Smooth muscle cell (in vitro differentiated cells): Measurements from ENCODE around the gene DOCK2. TPM values are rescaled to one million over a fixed set of nuclear protein-coding genes. Genes with fewer than 3 reads are reported as not detected.

ENCODE experiments used
- DNase-seq: peaks from one replicate; lab custom pipeline; 2025; ENCODE audit not compliant: unreplicated experiment; lab: John Stamatoyannopoulos, UW
- H2AFZ ChIP-seq: fragments of 200-600 bp; sonication (generic); 2 replicates; pipeline ENCODE4 v1.6.0; 2016; ENCODE audit warnings: antibody characterized with exemption, low read depth, mild to moderate bottlenecking
- H3F3A ChIP-seq: fragments of 200-600 bp; sonication (generic); 2 replicates; pipeline ENCODE4 v1.6.0; 2017; ENCODE audit warnings: antibody characterized with exemption, low read depth
- H3K27ac ChIP-seq: fragments of 200-600 bp; sonication (generic); 2 replicates; pipeline ENCODE4 v1.5.1; 2016; ENCODE audit warnings: low read depth, mild to moderate bottlenecking
- H3K27me3 ChIP-seq: fragments of 200-600 bp; sonication (generic); 2 replicates; pipeline ENCODE4 v1.6.1; 2016; ENCODE audit warnings: low read depth, mild to moderate bottlenecking
- H3K36me3 ChIP-seq: fragments of 200-600 bp; sonication (generic); 2 replicates; pipeline ENCODE4 v1.5.1; 2016; ENCODE audit warnings: low read depth
- H3K4me1 ChIP-seq: fragments of 200-600 bp; sonication (generic); 2 replicates; pipeline ENCODE4 v1.5.1; 2016; ENCODE audit warnings: low read depth
- H3K4me2 ChIP-seq: fragments of 200-600 bp; sonication (generic); 2 replicates; pipeline ENCODE4 v1.6.0; 2016; ENCODE audit warnings: mild to moderate bottlenecking
- H3K4me3 ChIP-seq: fragments of 200-600 bp; sonication (generic); 2 replicates; pipeline ENCODE4 v1.5.1; 2016; ENCODE audit warnings: mild to moderate bottlenecking
- H3K79me2 ChIP-seq: fragments of 200-600 bp; sonication (generic); 2 replicates; pipeline ENCODE4 v1.6.0; 2016; ENCODE audit warnings: low read depth, mild to moderate bottlenecking
- H3K9ac ChIP-seq: fragments of 200-600 bp; sonication (generic); 2 replicates; pipeline ENCODE4 v1.6.0; 2016; ENCODE audit warnings: low read depth
- H3K9me3 ChIP-seq: fragments of 200-600 bp; sonication (generic); replicated peaks from 2 replicates; pipeline ENCODE4 v1.5.1; 2016; ENCODE audit warnings: low read depth
- H4K20me1 ChIP-seq: fragments of 200-600 bp; sonication (generic); 2 replicates; pipeline ENCODE4 v1.6.0; 2016; ENCODE audit warnings: low read depth
- CTCF ChIP-seq: fragments of 200-600 bp; sonication (generic); IDR thresholded peaks from 2 replicates; pipeline ENCODE4 v1.5.1; 2017; ENCODE audit warnings: borderline replicate concordance, mild to moderate bottlenecking, antibody characterized with exemption; ENCODE audit not compliant: insufficient read depth, poor library complexity, severe bottlenecking
- WGBS: methylation state at CpG from one replicate; pipeline ENCODE4 v1.1.7; 2016; ENCODE audit warnings: low lambda C conversion rate; 5-methylcytosine and 5-hydroxymethylcytosine counted together
- polyA plus RNA-seq: library from polyadenylated mRNA; unstranded; fragments of >200 nt; fragmentation: Nextera tagmentation; extraction: Ambion mirVana; gene quantifications from 2 replicates; pipeline ENCODE4 v1.2.1, GENCODE V29; 2016
- total RNA-seq: library from RNA; depleted of rRNA; stranded (reverse); fragments of >200 nt; gene quantifications from 2 replicates; pipeline ENCODE4 v1.2.3, GENCODE V29; 2014

Gene DOCK2
- total and polyA plus RNA-seq, 2 experiments from 2014 or later = 0.73 to 3.0 TPM

- no peaks in the 10 kb centered on the region for H3K4me1 ChIP-seq
- H3K27ac ChIP-seq = no peak overlapping the region
- no peaks in the 10 kb centered on the region for H4K20me1 ChIP-seq
- no peaks in the 10 kb centered on the region for H3F3A ChIP-seq
- WGBS = 82% methylated on average over 6 of the region's 6 CpGs
- H3K27me3 ChIP-seq = peaks cover 26% of the 10 kb centered on the region
- no peak overlapping the region for H3K4me3 ChIP-seq
- no peak for DNase-seq
- no peak for TF ChIP-seq CTCF
- no peak overlapping the region for H3K9ac ChIP-seq
- no peak overlapping the region for H2AFZ ChIP-seq
- H3K79me2 ChIP-seq = no peaks in the 10 kb centered on the region
- no peak overlapping the region for H3K4me2 ChIP-seq
- H3K9me3 ChIP-seq = no peaks in the 10 kb centered on the region
- no peaks in the 10 kb centered on the region for H3K36me3 ChIP-seq
Observed at GRCh38 chr5:169731221-169731620, 94.1 kb downstream of the DOCK2 start.

- WGBS = 94% methylated on average over 1 of the region's 1 CpG
- Histone ChIP-seq H3K4me2 (no peak overlapping the region), H3K27me3 (peaks cover 18% of the 10 kb centered on the region), H3F3A (no peaks in the 10 kb centered on the region), H3K79me2 (no peaks in the 10 kb centered on the region), H3K36me3 (no peaks in the 10 kb centered on the region), H3K9me3 (no peaks in the 10 kb centered on the region), H3K4me1 (no peaks in the 10 kb centered on the region), H2AFZ (no peak overlapping the region), H3K4me3 (no peak overlapping the region), H4K20me1 (no peaks in the 10 kb centered on the region), H3K9ac (no peak overlapping the region), H3K27ac (no peak overlapping the region)
- DNase-seq = no peak
- no peak for TF ChIP-seq CTCF
Observed at GRCh38 chr5:169732841-169733240, 95.8 kb downstream of the DOCK2 start.

GRCh38 chr5:169735913-169736312, 98.8 kb downstream of the DOCK2 start:
- Histone ChIP-seq H3K79me2 (no peaks in the 10 kb centered on the region), H3F3A (no peaks in the 10 kb centered on the region), H3K4me3 (no peak overlapping the region), H3K36me3 (no peaks in the 10 kb centered on the region), H3K4me1 (no peaks in the 10 kb centered on the region), H3K9ac (no peak overlapping the region), H4K20me1 (no peaks in the 10 kb centered on the region), H2AFZ (no peak overlapping the region), H3K27me3 (no peaks in the 10 kb centered on the region), H3K4me2 (no peak overlapping the region), H3K9me3 (no peaks in the 10 kb centered on the region), H3K27ac (no peak overlapping the region)
- DNase-seq = no peak
- TF ChIP-seq CTCF = no peak
- WGBS = 97% methylated on average over 3 of the region's 3 CpGs

GRCh38 chr5:169736653-169737052, 99.6 kb downstream of the DOCK2 start:
- TF ChIP-seq CTCF = no peak
- Histone ChIP-seq H3K27ac (no peak overlapping the region), H4K20me1 (no peaks in the 10 kb centered on the region), H3F3A (no peaks in the 10 kb centered on the region), H3K9ac (no peak overlapping the region), H3K4me3 (no peak overlapping the region), H3K27me3 (no peaks in the 10 kb centered on the region), H3K4me1 (no peaks in the 10 kb centered on the region), H3K9me3 (no peaks in the 10 kb centered on the region), H3K36me3 (no peaks in the 10 kb centered on the region), H2AFZ (no peak overlapping the region), H3K79me2 (no peaks in the 10 kb centered on the region), H3K4me2 (no peak overlapping the region)
- WGBS = 93% methylated on average over 2 of the region's 2 CpGs
- DNase-seq = no peak
